ENCODE results near the gene GDF7. TPM values are rescaled to one million over a fixed set of nuclear protein-coding genes. Genes with fewer than 3 reads are reported as not detected.

GDF7 gene
- total and polyA plus RNA-seq, 2 of the 4 experiments (the other 2 are of a cell fraction) = under 0.01 to 0.02 TPM

- TF ChIP-seq CTCF (conservative IDR thresholded peaks at IDR 0.05; ENCODE audit: low read depth, low read length) = peak; percentile 96
Measured at GRCh38 chr2:20642055-20642971, 24.6 kb upstream of the GDF7 start (continued).

- in situ Hi-C loops (cut with MboI; ENCODE audit: low sequenced_read_pairs) (loop anchor here (5.0 kb wide), 1 partner anchor 246 kb away; no protein-coding TSS in a partner anchor), intact Hi-C loops (cut with micrococcal nuclease) (loop anchor here (2.0 kb wide), 1 partner anchor 316 kb away; no protein-coding TSS in a partner anchor), dilution Hi-C loops (cut with HindIII; ENCODE audit: low sequenced_read_pairs, unreplicated experiment) (loop anchor here (25.0 kb wide), 1 partner anchor 256 kb away; no protein-coding TSS in a partner anchor)
- no peaks in the 10 kb centered on the region; the same call in 1 of the 2 replicates for H3K4me1 ChIP-seq (ENCODE audit: control insufficient read depth, insufficient read depth, low read length)
- no peak overlapping the region for H3K23ac ChIP-seq (ENCODE audit: low read depth, low read length)
- H2BK20ac ChIP-seq (ENCODE audit: low read depth, low read length) = no peak overlapping the region
- no peak overlapping the region for H2BK120ac ChIP-seq (ENCODE audit: low read depth, low read length)
- ChIA-PET CTCF (interaction anchor here (0.6 to 2.5 kb wide), 14 partner anchors 8 to 264 kb away, joined by 3 to 12 read pairs (median 4); partner anchors contain the start of gene RHOB), POLR2A (ENCODE audit: unreplicated experiment) (no interaction called here)
- no peak overlapping the region for H2BK5ac ChIP-seq (ENCODE audit: low read depth, low read length, poor library complexity, severe bottlenecking)
- H3K27ac ChIP-seq (ENCODE audit: insufficient read depth, low read length) = no peak overlapping the region
- H3K18ac ChIP-seq (ENCODE audit: low read depth, low read length) = no peak overlapping the region
- H3K9ac ChIP-seq (ENCODE audit: low read depth, low read length) = no peak overlapping the region
- H4K20me1 ChIP-seq (ENCODE audit: insufficient read depth, low read length) = peaks cover 21% of the 10 kb centered on the region
- no peaks in the 10 kb centered on the region for H3K27me3 ChIP-seq (ENCODE audit: control insufficient read depth, insufficient read depth, low read length)
- no peak overlapping the region for H3K4me3 ChIP-seq (ENCODE audit: insufficient read depth, low read depth, low read length)
- BruUV-seq (replicated peaks) = no TSS peak
- H2AK9ac ChIP-seq (replicated peaks; ENCODE audit: low read depth, low read length, poor library complexity) = no peak overlapping the region
- DNase-seq (no peak), ATAC-seq (ENCODE audit: low read depth) (no peak)
- H4K8ac ChIP-seq (ENCODE audit: low read depth in 2 of 2, low read length in 2 of 2) = no peak overlapping the region
- no peak for TF ChIP-seq BHLHE40 (IDR thresholded peaks at IDR 0.05; ENCODE audit: low read depth, low read length)
- TF ChIP-seq POLR2A (IDR thresholded peaks at IDR 0.05; ENCODE audit: low read depth, low read length) = no peak
- TF ChIP-seq RAD21 (IDR thresholded peaks at IDR 0.05; ENCODE audit: low read length) = no peak
- TF ChIP-seq MAZ (IDR thresholded peaks at IDR 0.05; ENCODE audit: borderline replicate concordance, low read depth, low read length) = no peak
- no peak for TF ChIP-seq MXI1 (IDR thresholded peaks at IDR 0.05; ENCODE audit: borderline replicate concordance, low read depth, low read length)
- no peak for TF ChIP-seq CEBPB (IDR thresholded peaks at IDR 0.05; ENCODE audit: low read depth, low read length)
- TF ChIP-seq FOS (IDR thresholded peaks at IDR 0.05; ENCODE audit: low read depth, low read length) = no peak
- no peak for TF ChIP-seq RCOR1 (IDR thresholded peaks at IDR 0.05; ENCODE audit: insufficient replicate concordance, low read length)
- TF ChIP-seq NFE2L2 (IDR thresholded peaks at IDR 0.05; ENCODE audit: low read depth, low read length) = no peak
- H4K91ac ChIP-seq (ENCODE audit: insufficient read depth, low read depth, low read length) = no peak overlapping the region
- H3K56ac ChIP-seq (ENCODE audit: extremely low read depth, insufficient read depth, low read length) = no peak overlapping the region
- no peak overlapping the region for H4K5ac ChIP-seq (ENCODE audit: low read depth, low read length)
- no peaks in the 10 kb centered on the region for H3K9me3 ChIP-seq (ENCODE audit: control insufficient read depth, insufficient read depth, low read length)
- peaks cover 6% of the 10 kb centered on the region; the same call in 1 of the 2 replicates for H3K9me1 ChIP-seq (ENCODE audit: insufficient read depth, low read length)
- peaks cover 31% of the 10 kb centered on the region; the same call in 1 of the 2 replicates for H3K36me3 ChIP-seq (ENCODE audit: control insufficient read depth, insufficient read depth, low read length)
- H3K4ac ChIP-seq (ENCODE audit: low read depth, low read length) = no peak overlapping the region
- WGBS, 2 experiments (ENCODE audit: extremely low coverage in 2 of 2, insufficient read length in 1 of 2) = no CpG with 5 or more reads among the region's 7 CpGs
- H3K79me1 ChIP-seq (ENCODE audit: low read depth in 1 of 2, low read length in 2 of 2) = peaks cover under 1 to 36% of the 10 kb centered on the region in 2 experiments; a peak in 2 of 4 replicates
- no peak overlapping the region for H2AFZ ChIP-seq (replicated peaks; ENCODE audit: low read length, poor library complexity)
- H2BK15ac ChIP-seq (ENCODE audit: low read depth, low read length) = no peak overlapping the region
- H3K4me2 ChIP-seq (ENCODE audit: low read depth, low read length) = no peak overlapping the region
- no peak overlapping the region for H2AK5ac ChIP-seq (ENCODE audit: low read depth, low read length)
- H3K14ac ChIP-seq (replicated peaks; ENCODE audit: low read depth, low read length) = no peak overlapping the region
Measured at GRCh38 chr2:20643060-20643459, 23.9 kb upstream of the GDF7 start.

Measured in IMR-90 (cell line).